ENCODE results near the gene PITRM1.
A peak's percentile ranks its signal among the peaks of the same experiment; 100 is the strongest.
"Not testable (repeated sequence)": the region's sequence is repeated elsewhere in the genome, so short reads cannot be mapped to it uniquely, and the experiment has no call there.

The PITRM1 gene

GRCh38 chr10:3179174-3179573, 6.6 kb upstream of the PITRM1 start:
- H3K4me3 ChIP-seq (ENCODE audit: low read depth, low read length), result no peak overlapping the region
- no peak for TF ChIP-seq CTCF (IDR thresholded peaks at IDR 0.05; ENCODE audit: low read depth, low read length, missing control alignments)
- in situ Hi-C loops (cut with HindIII; ENCODE audit: low sequenced_read_pairs), result no loop called here
- no peak for DNase-seq (ENCODE audit: low read depth)

GRCh38 chr10:3178042-3178441, 5.5 kb upstream of the PITRM1 start:
- in situ Hi-C loops (cut with HindIII; ENCODE audit: low sequenced_read_pairs), result no loop called here
- H3K4me3 ChIP-seq (ENCODE audit: low read depth, low read length), result no peak overlapping the region
- no peak for DNase-seq (ENCODE audit: low read depth)
- TF ChIP-seq CTCF (IDR thresholded peaks at IDR 0.05; ENCODE audit: low read depth, low read length, missing control alignments), result no peak

- no peak for TF ChIP-seq CTCF (IDR thresholded peaks at IDR 0.05; ENCODE audit: low read depth, low read length, missing control alignments)
- DNase-seq (ENCODE audit: low read depth), result no peak
- peak overlapping the region; percentile 39 for H3K4me3 ChIP-seq (ENCODE audit: low read depth, low read length)
- in situ Hi-C loops (cut with HindIII; ENCODE audit: low sequenced_read_pairs), result no loop called here
Measured at GRCh38 chr10:3173171-3173878, 743 bp upstream of the PITRM1 start.

DNA sequence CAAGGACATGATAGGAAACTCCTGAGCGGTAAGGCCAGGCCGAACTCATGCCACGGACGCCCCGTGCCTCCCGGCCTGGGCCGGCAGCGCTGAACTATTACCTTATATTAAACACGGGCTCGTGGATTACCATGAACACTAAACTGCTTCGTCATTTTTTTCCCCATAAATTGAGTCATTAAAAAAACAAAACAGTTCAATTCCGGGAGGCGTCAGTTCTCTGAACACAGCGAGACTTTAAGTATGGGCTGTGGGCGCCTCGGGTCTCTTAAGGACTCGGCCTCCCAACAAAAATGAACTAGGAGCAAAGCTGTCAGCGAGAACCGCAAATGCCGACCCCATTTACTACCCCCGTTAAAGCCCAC, 519 bp downstream of the PITRM1 start:
- DNase-seq (ENCODE audit: low read depth), result peak; percentile 40
- in situ Hi-C loops (cut with HindIII; ENCODE audit: low sequenced_read_pairs), result no loop called here
- no peak for TF ChIP-seq CTCF (IDR thresholded peaks at IDR 0.05; ENCODE audit: low read depth, low read length, missing control alignments)
- H3K4me3 ChIP-seq (ENCODE audit: low read depth, low read length), result peak overlapping the region; percentile 92

DNA sequence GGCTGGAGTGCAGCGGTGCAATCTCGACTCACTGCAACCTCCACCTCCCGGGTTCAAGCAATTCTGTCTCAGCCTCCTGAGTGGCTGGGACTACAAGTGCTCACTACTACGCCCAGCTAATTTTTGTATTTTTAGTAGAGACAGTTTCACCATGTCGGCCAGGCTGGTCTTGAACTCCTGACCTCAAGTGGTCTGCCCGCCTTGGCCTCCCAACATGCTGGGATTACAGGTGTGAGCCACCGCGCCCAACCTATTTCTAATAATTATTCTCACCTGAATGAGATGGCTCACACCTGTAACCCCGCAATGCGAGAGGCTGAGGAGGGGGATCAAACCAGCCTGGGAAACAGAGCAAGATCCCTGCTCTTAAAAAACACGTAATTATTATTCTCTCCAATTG, 1.1 kb downstream of the PITRM1 start:
- in situ Hi-C loops (cut with HindIII; ENCODE audit: low sequenced_read_pairs); DNase-seq (ENCODE audit: low read depth): not testable (repeated sequence)
- H3K4me3 ChIP-seq (ENCODE audit: low read depth, low read length), result peak overlapping the region; percentile 92

DNA sequence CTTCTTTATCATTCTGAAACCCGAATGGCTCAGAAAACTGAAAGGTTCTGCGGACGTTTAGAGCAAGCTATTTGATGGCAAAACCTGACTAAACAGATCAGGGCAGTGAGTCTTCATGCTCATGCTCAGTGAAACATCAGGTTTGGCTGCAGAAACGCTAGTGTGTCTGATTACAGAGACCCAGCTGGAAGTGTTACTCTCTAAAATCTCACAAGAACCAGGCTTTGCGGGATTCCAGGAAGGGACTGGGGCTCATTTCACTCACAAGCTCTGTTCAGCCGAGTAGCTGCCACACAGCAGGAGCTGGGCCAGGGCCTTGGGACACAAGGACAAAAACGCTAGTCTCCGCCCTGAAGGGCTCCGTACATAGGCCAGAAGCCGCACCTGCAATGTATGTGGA, 2.9 kb downstream of the PITRM1 start:
- DNase-seq (ENCODE audit: low read depth), result no peak
- in situ Hi-C loops (cut with HindIII; ENCODE audit: low sequenced_read_pairs), result no loop called here
- TF ChIP-seq CTCF (IDR thresholded peaks at IDR 0.05; ENCODE audit: low read depth, low read length, missing control alignments), result no peak
- no peak overlapping the region for H3K4me3 ChIP-seq (ENCODE audit: low read depth, low read length)

- H3K4me3 ChIP-seq (ENCODE audit: low read depth, low read length), result no peak overlapping the region
- no peak for TF ChIP-seq CTCF (IDR thresholded peaks at IDR 0.05; ENCODE audit: low read depth, low read length, missing control alignments)
- in situ Hi-C loops (cut with HindIII; ENCODE audit: low sequenced_read_pairs), result no loop called here
- DNase-seq (ENCODE audit: low read depth), result no peak
Measured at GRCh38 chr10:3169271-3169670, 3.3 kb downstream of the PITRM1 start.

Data from astrocyte of the cerebellum (primary cell).